ENCODE measurements around the gene KHDC3L. TPM values are rescaled to one million over a fixed set of nuclear protein-coding genes. Genes with fewer than 3 reads are reported as not detected.

Gene KHDC3L
- total and polyA plus RNA-seq, 2 of the 8 experiments (the other 6 are each of a cell fraction or from before 2014, with no cell fraction given) = 0.11 TPM; not detected in 1

DNA sequence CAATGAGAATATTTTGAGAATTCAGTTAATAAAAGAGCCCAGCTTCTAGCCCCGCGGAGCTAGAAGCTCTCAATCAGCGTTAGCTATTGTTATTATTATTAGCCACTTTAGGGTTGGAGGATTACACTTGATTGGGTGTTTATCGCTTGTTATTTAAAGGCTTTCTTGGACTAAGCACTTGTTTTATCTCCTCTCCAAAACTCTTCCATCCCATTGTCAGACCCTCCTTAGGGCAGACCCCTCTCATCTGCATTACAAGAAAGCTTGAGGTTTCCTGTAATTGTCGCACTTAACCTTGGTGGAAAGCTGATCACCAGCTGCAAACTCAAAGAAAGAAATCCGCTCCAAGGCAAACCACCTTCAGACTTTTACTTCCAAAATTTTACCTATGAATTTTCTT is 13.1 kb upstream of the KHDC3L start (continued):
- peak; percentile 26; the same call in 1 of the 2 replicates for TF ChIP-seq SRF (IDR thresholded peaks at IDR 0.05; ENCODE audit: low read depth, low read length)
- TF ChIP-seq RAD21 (IDR thresholded peaks at IDR 0.05 in 1 of 2, conservative IDR thresholded peaks at IDR 0.05 in 1 of 2; ENCODE audit: low read depth in 2 of 2, low read length in 2 of 2) = no peak
- TF ChIP-seq SP1 (IDR thresholded peaks at IDR 0.05; ENCODE audit: low read depth, low read length) = peak; percentile 85
- no peak for TF ChIP-seq CTBP2 (IDR thresholded peaks at IDR 0.05; ENCODE audit: borderline replicate concordance, insufficient read depth, insufficient read length, low read length)
- TF ChIP-seq TCF12 (IDR thresholded peaks at IDR 0.05; ENCODE audit: low read depth, low read length) = peak; percentile 94
- TF ChIP-seq JUN (IDR thresholded peaks at IDR 0.05; ENCODE audit: low read depth, low read length) = no peak
- TF ChIP-seq KDM5A (IDR thresholded peaks at IDR 0.05; ENCODE audit: low read length) = no peak
- TF ChIP-seq PHF8 (conservative IDR thresholded peaks at IDR 0.05; ENCODE audit: low read depth, low read length) = no peak
- peak in 1 of 2 experiments; percentile 96; a peak in 2 of 3 replicates for TF ChIP-seq EP300 (IDR thresholded peaks at IDR 0.05; ENCODE audit: borderline replicate concordance in 1 of 2, low read depth in 2 of 2, low read length in 2 of 2)
- TF ChIP-seq ATF3 (IDR thresholded peaks at IDR 0.05; ENCODE audit: insufficient read depth, low read depth, low read length) = no peak

Data from H1 (cell line).